HCT116 (cell line): ENCODE measurements around the gene RSPO4. TPM values are rescaled to one million over a fixed set of nuclear protein-coding genes. Genes with fewer than 3 reads are reported as not detected.
A peak's percentile ranks its signal among the peaks of the same experiment; 100 is the strongest.

ENCODE experiments used
- ATAC-seq: fragments of 200-7000 bp; cut with Tn5 transposase; 2 replicates; pipeline ENCODE4 v1.9.1; 2020; ENCODE audit warnings: mild to moderate bottlenecking, moderate library complexity
- BruUV-seq: library from RNA; stranded (reverse); fragments of 400-500 nt; replicated peaks from 2 replicates; lab custom pipeline; 2021; lab: Mats Ljungman, UMichigan
- CTCF ChIA-PET: fragments of 300-600 bp; sonication (Branson Sonifier 250); formaldehyde crosslinking; loops from one replicate; lab custom pipeline; 2021; ENCODE audit warnings: antibody characterized with exemption; lab: Charles Lee
- POLR2A ChIA-PET: fragments of 300-600, 350-600 bp; sonication (Branson Sonifier 250); formaldehyde crosslinking; loops from one replicate; lab custom pipeline; 2021; ENCODE audit warnings: antibody characterized with exemption; lab: Charles Lee
- RAD21 ChIA-PET, 2 experiments: fragments of 300-600 bp; sonication (Branson Sonifier 250); formaldehyde crosslinking; loops; one replicate each; lab custom pipeline; 2023; ENCODE audit warnings: low total read pairs in 2 of 2; ENCODE audit not compliant: uncharacterized antibody in 2 of 2, unreplicated experiment in 2 of 2, low non-redundant PET in 1 of 2; lab: Charles Lee
- DNase-seq: peaks from one replicate; pipeline ENCODE4 v3.0.0-alpha.2; 2010; ENCODE audit warnings: low read depth, low spot score
- H2AFZ ChIP-seq: fragments of 200-600 bp; shearing (Covaris generic), sonication (generic); 2 replicates; pipeline ENCODE4 v1.6.1; 2017; ENCODE audit warnings: low read depth, mixed run types, mixed read lengths, antibody characterized with exemption, low read length; ENCODE audit not compliant: poor library complexity, severe bottlenecking
- H3K27ac ChIP-seq: 2 replicates; pipeline ENCODE4 v1.5.1; 2012; ENCODE audit warnings: low read depth, low read length
- H3K27me3 ChIP-seq: fragments of 200-600 bp; sonication (generic); 2 replicates; pipeline ENCODE4 v1.6.1; 2016; ENCODE audit warnings: mixed run types, low read length, mixed read lengths; ENCODE audit not compliant: insufficient read depth
- H3K36me3 ChIP-seq, 2 experiments: fragments of 200-500 bp in 1 of 2; fragments of 200-600 bp in 1 of 2; sonication (Bioruptor generic) in 1 of 2; sonication (generic) in 1 of 2; 2 replicates each; pipeline versions ENCODE4 v1.5.1 to v1.6.1; 2014 to 2016; ENCODE audit warnings: low read length in 2 of 2, inconsistent platforms in 1 of 2, mixed read lengths in 1 of 2, mixed run types in 1 of 2; ENCODE audit not compliant: insufficient read depth in 2 of 2, control insufficient read depth in 1 of 2
- H3K4me1 ChIP-seq, 2 experiments: fragments of 200-600 bp in 1 of 2; sonication (generic) in 1 of 2; 2 replicates each; pipeline versions ENCODE4 v1.5.1 to v1.6.1; 2012 to 2017; ENCODE audit warnings: low read length in 2 of 2, inconsistent platforms in 1 of 2, mild to moderate bottlenecking in 1 of 2, mixed read lengths in 1 of 2, mixed run types in 1 of 2, moderate library complexity in 1 of 2; ENCODE audit not compliant: insufficient read depth in 2 of 2, control insufficient read depth in 1 of 2
- H3K4me2 ChIP-seq: fragments of 200-600 bp; sonication (generic); 2 replicates; pipeline ENCODE4 v1.6.1; 2017; ENCODE audit warnings: mixed run types, low read length, mixed read lengths
- H3K4me3 ChIP-seq, 2 experiments: fragments of 200-600 bp in 1 of 2; sonication (generic) in 1 of 2; replicated peaks in 1 of 2; 2 replicates each; pipeline ENCODE4 v1.5.1; 2011 to 2016; ENCODE audit warnings: low read length in 2 of 2, control low read depth in 1 of 2, low read depth in 1 of 2, mild to moderate bottlenecking in 1 of 2, mixed read lengths in 1 of 2, mixed run types in 1 of 2
- H3K79me2 ChIP-seq: fragments of 200-600 bp; sonication (generic); 2 replicates; pipeline ENCODE4 v1.6.1; 2017; ENCODE audit warnings: mild to moderate bottlenecking, mixed run types, low read length, moderate library complexity, mixed read lengths; ENCODE audit not compliant: insufficient read depth
- H3K9ac ChIP-seq: fragments of 200-600 bp; sonication (generic); 2 replicates; pipeline ENCODE4 v1.6.1; 2016; ENCODE audit warnings: low read length, mixed read lengths
- H3K9me2 ChIP-seq: fragments of 200-600 bp; sonication (generic), shearing (Covaris generic); 2 replicates; pipeline ENCODE4 v1.6.1; 2017; ENCODE audit warnings: mixed run types, mild to moderate bottlenecking, moderate library complexity; ENCODE audit not compliant: insufficient read depth
- H3K9me3 ChIP-seq, 2 experiments: fragments of 200-500 bp in 1 of 2; fragments of 200-600 bp in 1 of 2; sonication (Bioruptor generic) in 1 of 2; sonication (generic) in 1 of 2; 2 replicates each; pipeline ENCODE4 v1.6.1; 2014 to 2017; ENCODE audit warnings: low read length in 2 of 2, mixed read lengths in 2 of 2, inconsistent platforms in 1 of 2, low read depth in 1 of 2, mild to moderate bottlenecking in 1 of 2, mixed run types in 1 of 2, moderate library complexity in 1 of 2; ENCODE audit not compliant: control insufficient read depth in 1 of 2, insufficient read depth in 1 of 2
- H4K20me1 ChIP-seq: fragments of 200-600 bp; sonication (generic), shearing (Covaris generic); 2 replicates; pipeline ENCODE4 v1.6.1; 2017; ENCODE audit warnings: mixed run types, mild to moderate bottlenecking, moderate library complexity; ENCODE audit not compliant: insufficient read depth
- ATF3 ChIP-seq: IDR thresholded peaks from 2 replicates; pipeline ENCODE4 v1.6.1; 2012
- CBX3 ChIP-seq: IDR thresholded peaks from 2 replicates; pipeline ENCODE4 v1.6.1; 2012; ENCODE audit warnings: low read depth
- MAX ChIP-seq: IDR thresholded peaks from 2 replicates; pipeline ENCODE4 v1.6.1; 2012
- POLR2AphosphoS5 ChIP-seq: IDR thresholded peaks from 2 replicates; pipeline ENCODE4 v1.6.1; 2011; ENCODE audit warnings: mild to moderate bottlenecking, low read depth, low read length, moderate library complexity
- RAD21 ChIP-seq: IDR thresholded peaks from 2 replicates; pipeline ENCODE4 v1.6.1; 2012; ENCODE audit warnings: low read depth, mild to moderate bottlenecking
- REST ChIP-seq: IDR thresholded peaks from 2 replicates; pipeline ENCODE4 v1.6.1; 2012; ENCODE audit warnings: low read depth
- SP1 ChIP-seq: IDR thresholded peaks from 2 replicates; pipeline ENCODE4 v1.6.1; 2012; ENCODE audit warnings: low read depth
- SRF ChIP-seq: IDR thresholded peaks from 2 replicates; pipeline ENCODE4 v1.6.1; 2012; ENCODE audit warnings: low read depth
- TCF7L2 ChIP-seq: IDR thresholded peaks from 2 replicates; pipeline ENCODE4 v1.7.0; 2011; ENCODE audit warnings: borderline replicate concordance, inconsistent platforms; ENCODE audit not compliant: insufficient read depth, insufficient read length; ENCODE audit errors: extremely low read depth
- ZFX ChIP-seq: fragments of 450-650 bp; IDR thresholded peaks from 2 replicates; pipeline ENCODE4 v1.6.1; 2017
- intact Hi-C: fragments of 100-400 bp; cut with micrococcal nuclease; formaldehyde crosslinking; loops from 2 replicates; pipeline ENCODE4 v1.10.0; 2022
- total RNA-seq: library from RNA; stranded (reverse); gene quantifications from one replicate; pipeline ENCODE4 v1.2.1, GENCODE V29; 2021; ENCODE audit not compliant: unreplicated experiment

The RSPO4 gene
- total RNA-seq, 1 experiment from 2014 or later: 0.84 TPM

DNA sequence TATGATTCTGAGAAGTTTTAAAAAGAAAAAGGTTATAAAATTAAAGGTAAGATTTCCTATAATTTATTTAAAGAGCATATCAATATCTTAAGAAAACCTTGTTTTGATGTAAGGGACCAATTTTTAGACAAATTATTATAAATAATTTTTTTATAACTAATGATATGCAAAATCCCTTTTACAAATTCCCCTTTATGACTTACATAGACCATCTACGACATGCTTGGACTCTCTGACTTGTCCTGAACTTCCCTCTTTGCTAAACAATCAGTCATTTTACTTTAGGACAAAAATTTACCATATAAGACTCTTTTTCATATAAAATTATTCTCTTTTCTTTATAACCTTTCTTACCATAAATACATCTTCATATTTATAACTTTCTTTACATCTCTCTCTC is 70.7 kb downstream of the RSPO4 start:
- BruUV-seq: no TSS peak
- Histone ChIP-seq H3K36me3 (no peaks in the 10 kb centered on the region), H3K9ac (no peak overlapping the region), H3K4me1 (no peaks in the 10 kb centered on the region), H3K27ac (no peak overlapping the region), H3K4me2 (no peak overlapping the region), H3K9me3 (peaks cover 8 to 12% of the 10 kb centered on the region in 2 experiments; a peak in 2 of 4 replicates), H2AFZ (no peak overlapping the region), H3K4me3 (no peak overlapping the region), H3K27me3 (no peaks in the 10 kb centered on the region), H3K79me2 (no peaks in the 10 kb centered on the region), H4K20me1 (no peaks in the 10 kb centered on the region), H3K9me2 (no peaks in the 10 kb centered on the region)
- ATAC-seq: no peak
- intact Hi-C loops: no loop called here
- TF ChIP-seq TCF7L2: no peak
- peak; percentile 23; the same call in 1 of the 2 replicates for TF ChIP-seq CBX3
- TF ChIP-seq SP1: no peak
- peak; percentile 31 for DNase-seq
- CTCF ChIA-PET: no interaction called here
- POLR2A ChIA-PET: no interaction called here
- RAD21 ChIA-PET: no interaction called here

GRCh38 chr20:926670-927069 is 75.4 kb downstream of the RSPO4 start:
- no TSS peak for BruUV-seq
- Histone ChIP-seq H2AFZ (no peak overlapping the region), H3K9me2 (no peaks in the 10 kb centered on the region), H3K27ac (no peak overlapping the region), H3K9me3 (peaks cover 5 to 12% of the 10 kb centered on the region in 2 experiments; a peak in 2 of 4 replicates), H3K27me3 (no peaks in the 10 kb centered on the region), H3K4me1 (no peaks in the 10 kb centered on the region), H3K79me2 (no peaks in the 10 kb centered on the region), H3K36me3 (no peaks in the 10 kb centered on the region), H3K4me3 (no peak overlapping the region), H3K4me2 (no peak overlapping the region)
- CTCF ChIA-PET: no interaction called here
- ATAC-seq (no peak), DNase-seq (no peak)
- RAD21 ChIA-PET: no interaction called here
- TF ChIP-seq SRF (no peak), RAD21 (no peak), REST (no peak), TCF7L2 (no peak), ZFX (no peak), CBX3 (no peak), MAX (no peak), POLR2AphosphoS5 (no peak), ATF3 (no peak)
- TF ChIP-seq, all 23 proteins: peak for 0
- no peak overlapping the region for H3K9ac ChIP-seq
- intact Hi-C loops: no loop called here
- POLR2A ChIA-PET: no interaction called here
- H4K20me1 ChIP-seq: no peaks in the 10 kb centered on the region
